NCI-H2107 (cell line): ENCODE measurements around the gene ANKHD1.
"Not testable (repeated sequence)": the region's sequence is repeated elsewhere in the genome, so short reads cannot be mapped to it uniquely, and the experiment has no call there.

Experiments used
- DNase-seq: peaks from one replicate; lab custom pipeline; 2025; lab: John Stamatoyannopoulos, UW

ANKHD1 gene

GRCh38 chr5:140421375-140421774, 19.7 kb downstream of the ANKHD1 start:
- not testable (repeated sequence) for DNase-seq

- DNase-seq: no peak
These were observed 22.0 kb downstream of the ANKHD1 start for GRCh38 chr5:140423609-140424008.

GRCh38 chr5:140424135-140424534, 22.5 kb downstream of the ANKHD1 start:
- no peak for DNase-seq

- DNase-seq: not testable (repeated sequence)
These were observed 26.1 kb downstream of the ANKHD1 start for GRCh38 chr5:140427726-140428125.

GRCh38 chr5:140429724-140430123, 28.1 kb downstream of the ANKHD1 start:
- no peak for DNase-seq

- DNase-seq: no peak
These were observed 30.6 kb downstream of the ANKHD1 start for GRCh38 chr5:140432212-140432611.

GRCh38 chr5:140432916-140433315, 31.3 kb downstream of the ANKHD1 start:
- no peak for DNase-seq

- not testable (repeated sequence) for DNase-seq
These were observed 55.7 kb downstream of the ANKHD1 start for GRCh38 chr5:140457368-140457767.

GRCh38 chr5:140466981-140467742, 65.5 kb downstream of the ANKHD1 start:
- no peak for DNase-seq

GRCh38 chr5:140468188-140468587, 66.6 kb downstream of the ANKHD1 start:
- DNase-seq: no peak

GRCh38 chr5:140469259-140469658, 67.6 kb downstream of the ANKHD1 start:
- DNase-seq: no peak

- DNase-seq: no peak
These were observed 78.8 kb downstream of the ANKHD1 start for GRCh38 chr5:140480310-140481014.

- no peak for DNase-seq
These were observed 80.1 kb downstream of the ANKHD1 start for GRCh38 chr5:140481758-140482157.

GRCh38 chr5:140483055-140483454, 81.4 kb downstream of the ANKHD1 start:
- no peak for DNase-seq

GRCh38 chr5:140488141-140488540, 86.5 kb downstream of the ANKHD1 start:
- not testable (repeated sequence) for DNase-seq

- DNase-seq: no peak
These were observed 87.3 kb downstream of the ANKHD1 start for GRCh38 chr5:140488914-140489313.

GRCh38 chr5:140497897-140498296, 96.3 kb downstream of the ANKHD1 start:
- DNase-seq: no peak

- no peak for DNase-seq
These were observed 97.0 kb downstream of the ANKHD1 start for GRCh38 chr5:140498591-140498990.

- DNase-seq: no peak
These were observed 101.2 kb downstream of the ANKHD1 start for GRCh38 chr5:140502834-140503233.

- no peak for DNase-seq
These were observed 108.3 kb downstream of the ANKHD1 start for GRCh38 chr5:140509898-140510297.

GRCh38 chr5:140513124-140513523, 111.5 kb downstream of the ANKHD1 start:
- DNase-seq: no peak

GRCh38 chr5:140524003-140524402, 122.4 kb downstream of the ANKHD1 start:
- DNase-seq: no peak

GRCh38 chr5:140540227-140540626, 138.6 kb downstream of the ANKHD1 start:
- DNase-seq: no peak
